Activated naive CD4-positive, alpha-beta T cell (primary cell): ENCODE measurements around the gene TAGLN2.

Experiments
- DNase-seq, 4 experiments: peaks; one replicate each; lab custom pipeline; 2025; lab: John Stamatoyannopoulos, UW

The TAGLN2 gene

GRCh38 chr1:159870704-159871103 is 54.6 kb downstream of the TAGLN2 start:
- no peak for DNase-seq

- DNase-seq, result no peak
These were observed 55.7 kb downstream of the TAGLN2 start for GRCh38 chr1:159869607-159870006.

- DNase-seq, result no peak
These were observed 56.1 kb downstream of the TAGLN2 start for GRCh38 chr1:159869173-159869572.

- no peak for DNase-seq
These were observed 56.5 kb downstream of the TAGLN2 start for GRCh38 chr1:159868766-159869165.
